T-helper 2 cell treated with Interferon-gamma antibody and Interleukin-4, amounts not matched to agents 5 μg/mL and 100 μg/mL, for 36 hours (primary cell): ENCODE results near the gene LRRC23.
"Not testable (repeated sequence)": the region's sequence is repeated elsewhere in the genome, so short reads cannot be mapped to it uniquely, and the experiment has no call there.

ENCODE experiments used
- DNase-seq: peaks from one replicate; pipeline ENCODE4 v3.0.0; 2021; ENCODE audit warnings: low spot score
- H3K27ac Mint-ChIP-seq: one replicate; pipeline ENCODE4 v1.8.0; 2021; ENCODE audit warnings: mild to moderate bottlenecking, mixed read lengths
- H3K27me3 Mint-ChIP-seq: one replicate; pipeline ENCODE4 v1.8.0; 2021; ENCODE audit warnings: low read depth, mixed read lengths
- H3K36me3 Mint-ChIP-seq: one replicate; pipeline ENCODE4 v1.8.0; 2021; ENCODE audit warnings: low read depth, mixed read lengths
- H3K4me1 Mint-ChIP-seq: one replicate; pipeline ENCODE4 v1.8.0; 2021; ENCODE audit warnings: low read depth, mixed read lengths
- H3K4me3 Mint-ChIP-seq: one replicate; pipeline ENCODE4 v1.8.0; 2022; ENCODE audit warnings: mild to moderate bottlenecking, moderate library complexity, mixed read lengths
- H3K9me3 Mint-ChIP-seq: one replicate; pipeline ENCODE4 v1.8.0; 2021; ENCODE audit warnings: mixed read lengths

Gene LRRC23

GRCh38 chr12:6886206-6886999, 18.2 kb upstream of the LRRC23 start:
- not testable (repeated sequence) for H3K4me1 Mint-ChIP-seq, H3K9me3 Mint-ChIP-seq, DNase-seq, H3K27me3 Mint-ChIP-seq, H3K4me3 Mint-ChIP-seq, H3K27ac Mint-ChIP-seq
- peaks cover 17% of the 10 kb centered on the region for H3K36me3 Mint-ChIP-seq

GRCh38 chr12:6887460-6887859, 17.2 kb upstream of the LRRC23 start:
- H3K4me1 Mint-ChIP-seq, result peaks cover 12% of the 10 kb centered on the region
- H3K9me3 Mint-ChIP-seq, result no peaks in the 10 kb centered on the region
- H3K27me3 Mint-ChIP-seq, result no peaks in the 10 kb centered on the region
- peaks cover 14% of the 10 kb centered on the region for H3K36me3 Mint-ChIP-seq
- DNase-seq, result no peak
- no peak overlapping the region for H3K27ac Mint-ChIP-seq
- H3K4me3 Mint-ChIP-seq, result no peak overlapping the region

DNA sequence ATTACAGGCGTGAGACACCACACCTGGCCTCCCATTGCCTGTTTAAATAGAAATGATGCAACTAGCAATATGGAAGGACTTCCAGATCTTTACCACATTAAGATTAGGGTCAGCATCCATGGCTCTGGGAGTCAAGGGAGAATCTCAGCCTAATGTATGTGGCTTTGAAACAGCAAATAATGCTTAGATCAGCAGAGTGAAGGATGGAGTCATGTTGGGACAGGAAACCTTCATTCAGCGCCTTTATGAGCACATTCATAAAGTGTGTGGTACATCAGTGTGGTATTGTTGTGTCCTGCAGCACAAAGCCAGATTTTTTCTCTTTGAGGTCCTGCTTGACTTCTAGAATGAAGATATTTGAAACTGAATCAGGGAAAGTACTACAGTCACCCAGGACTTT, 16.3 kb upstream of the LRRC23 start:
- peaks cover 11% of the 10 kb centered on the region for H3K36me3 Mint-ChIP-seq
- DNase-seq, result no peak
- no peak overlapping the region for H3K27ac Mint-ChIP-seq
- H3K9me3 Mint-ChIP-seq, result no peaks in the 10 kb centered on the region
- H3K4me1 Mint-ChIP-seq, result peaks cover 12% of the 10 kb centered on the region
- no peaks in the 10 kb centered on the region for H3K27me3 Mint-ChIP-seq
- no peak overlapping the region for H3K4me3 Mint-ChIP-seq

DNA sequence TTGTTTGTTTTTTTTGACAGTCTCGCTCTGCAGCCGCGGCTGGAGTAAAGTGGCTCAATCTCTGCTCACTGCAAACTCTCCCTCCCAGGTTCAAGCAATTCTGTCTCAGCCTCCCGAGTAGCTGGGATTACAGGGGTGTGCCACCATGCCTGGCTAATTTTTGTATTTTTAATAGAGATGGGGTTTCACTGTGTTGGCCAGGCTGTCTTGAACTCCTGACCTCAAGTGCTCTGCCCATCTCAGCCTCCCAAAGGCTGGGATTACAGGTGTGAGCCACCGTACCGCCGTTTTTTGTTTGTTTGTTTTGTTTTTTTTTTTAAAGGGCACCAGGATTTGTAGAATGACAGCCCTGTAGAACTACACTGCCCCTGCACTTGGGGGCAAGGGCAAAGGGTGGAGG, 15.8 kb upstream of the LRRC23 start:
- not testable (repeated sequence) for H3K4me3 Mint-ChIP-seq, DNase-seq, H3K27ac Mint-ChIP-seq, H3K9me3 Mint-ChIP-seq, H3K27me3 Mint-ChIP-seq
- peaks cover 10% of the 10 kb centered on the region for H3K36me3 Mint-ChIP-seq
- peaks cover 12% of the 10 kb centered on the region for H3K4me1 Mint-ChIP-seq

DNA sequence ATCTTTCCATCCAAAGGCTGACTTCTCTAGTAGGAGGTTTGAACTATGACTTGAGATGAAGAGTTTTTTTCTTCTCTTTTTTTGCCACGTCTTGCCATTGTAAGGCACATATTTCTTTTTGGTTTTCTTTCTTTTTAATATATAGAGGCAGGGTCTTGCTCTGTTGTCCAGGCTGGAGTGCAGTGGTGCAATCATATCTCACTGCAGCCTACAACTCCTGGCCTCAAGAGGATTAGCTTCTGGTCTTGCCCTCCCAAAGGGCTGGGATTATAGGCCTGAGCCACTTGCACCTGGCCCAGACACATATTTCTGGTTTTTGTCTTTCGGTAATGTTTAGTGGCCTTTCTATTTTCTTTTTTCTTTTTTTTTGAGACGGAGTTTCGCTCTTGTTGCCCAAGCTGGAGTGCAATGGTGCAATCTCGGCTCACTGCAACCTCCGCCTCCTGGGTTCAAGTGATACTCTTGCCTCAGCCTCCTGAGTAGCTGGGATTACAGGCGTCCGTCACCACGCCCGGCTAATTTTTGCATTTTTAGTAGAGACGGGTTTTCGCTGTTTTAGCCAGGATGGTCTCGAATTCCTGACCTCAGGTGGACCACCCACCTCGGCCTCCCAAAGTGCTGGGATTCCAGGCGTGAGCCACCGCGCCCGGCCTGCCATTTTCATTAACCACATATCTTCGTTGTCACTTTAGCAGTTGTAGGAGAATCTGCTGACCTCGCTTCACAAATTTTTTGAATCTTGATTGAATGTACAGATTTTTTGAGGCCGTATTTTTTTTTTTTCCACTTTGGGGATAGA, 14.6 kb upstream of the LRRC23 start:
- peaks cover 12% of the 10 kb centered on the region for H3K4me1 Mint-ChIP-seq
- not testable (repeated sequence) for H3K27me3 Mint-ChIP-seq, H3K9me3 Mint-ChIP-seq, DNase-seq, H3K36me3 Mint-ChIP-seq
- peak overlapping the region; percentile 84 for H3K4me3 Mint-ChIP-seq
- H3K27ac Mint-ChIP-seq, result peak overlapping the region; percentile 92

GRCh38 chr12:6890789-6891645, 13.6 kb upstream of the LRRC23 start:
- H3K4me1 Mint-ChIP-seq, result peaks cover 12% of the 10 kb centered on the region
- peak overlapping the region; percentile 84 for H3K4me3 Mint-ChIP-seq
- H3K27me3 Mint-ChIP-seq, result no peaks in the 10 kb centered on the region
- H3K9me3 Mint-ChIP-seq, result no peaks in the 10 kb centered on the region
- peaks cover 2% of the 10 kb centered on the region for H3K36me3 Mint-ChIP-seq
- H3K27ac Mint-ChIP-seq, result peak overlapping the region; percentile 92
- peak; percentile 99 for DNase-seq

DNA sequence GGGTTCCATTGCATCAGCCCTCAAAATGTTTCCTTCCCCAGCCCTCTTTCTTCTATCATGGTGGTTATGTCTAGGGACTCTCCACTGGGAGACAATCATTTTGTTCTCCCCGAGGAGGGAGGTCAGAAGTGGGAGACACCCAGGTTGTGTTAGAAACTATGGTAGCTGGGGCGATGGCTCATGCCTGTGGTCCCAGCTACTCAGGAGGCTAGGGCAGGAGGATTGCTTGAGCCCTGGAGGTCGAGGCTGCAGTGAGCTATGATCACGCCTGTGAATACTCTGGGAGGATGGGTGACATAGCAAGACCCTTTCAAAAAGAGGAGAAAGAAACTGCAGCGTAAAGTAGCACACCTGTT, 13.0 kb upstream of the LRRC23 start:
- Mint-ChIP-seq H3K36me3 (peaks cover 2% of the 10 kb centered on the region), H3K4me3 (peak overlapping the region; percentile 84), H3K27me3 (no peaks in the 10 kb centered on the region), H3K27ac (peak overlapping the region; percentile 88), H3K4me1 (peaks cover 12% of the 10 kb centered on the region), H3K9me3 (no peaks in the 10 kb centered on the region)
- no peak for DNase-seq

- Mint-ChIP-seq H3K27ac (peak overlapping the region; percentile 64), H3K4me1 (peaks cover 12% of the 10 kb centered on the region), H3K4me3 (peak overlapping the region; percentile 21)
- DNase-seq, H3K9me3 Mint-ChIP-seq, H3K36me3 Mint-ChIP-seq, H3K27me3 Mint-ChIP-seq: not testable (repeated sequence)
Measured at GRCh38 chr12:6892683-6893082, 11.9 kb upstream of the LRRC23 start.

DNA sequence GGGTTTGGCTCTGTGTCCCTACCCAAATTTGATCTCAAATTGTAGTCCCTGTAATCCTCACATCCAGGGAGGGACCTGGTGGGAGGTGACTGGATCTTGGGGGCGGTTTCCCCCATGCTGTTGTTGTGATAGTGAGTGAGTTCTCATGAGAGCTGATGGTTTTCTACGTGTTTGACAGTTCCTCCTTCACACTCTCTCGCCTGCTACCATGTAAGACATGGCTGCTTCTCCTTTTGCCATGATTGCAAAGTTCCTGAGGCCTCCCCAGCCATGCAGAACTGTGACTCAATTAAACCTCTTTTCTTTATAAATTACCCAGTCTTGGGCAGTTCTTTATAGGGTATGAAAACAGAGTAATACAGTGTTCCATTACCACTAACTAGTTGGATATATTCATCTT, 10.3 kb upstream of the LRRC23 start:
- H3K4me3 Mint-ChIP-seq, result no peak overlapping the region
- H3K36me3 Mint-ChIP-seq, result peaks cover 2% of the 10 kb centered on the region
- H3K27ac Mint-ChIP-seq, result no peak overlapping the region
- H3K9me3 Mint-ChIP-seq, result no peaks in the 10 kb centered on the region
- no peaks in the 10 kb centered on the region for H3K27me3 Mint-ChIP-seq
- no peak for DNase-seq
- H3K4me1 Mint-ChIP-seq, result peaks cover 12% of the 10 kb centered on the region

GRCh38 chr12:6896846-6897435, 7.7 kb upstream of the LRRC23 start:
- no peak overlapping the region for H3K4me3 Mint-ChIP-seq
- no peak for DNase-seq
- H3K36me3 Mint-ChIP-seq, result no peaks in the 10 kb centered on the region
- no peaks in the 10 kb centered on the region for H3K9me3 Mint-ChIP-seq
- H3K27me3 Mint-ChIP-seq, result no peaks in the 10 kb centered on the region
- no peak overlapping the region for H3K27ac Mint-ChIP-seq
- peaks cover 10% of the 10 kb centered on the region for H3K4me1 Mint-ChIP-seq

GRCh38 chr12:6899427-6899826, 5.2 kb upstream of the LRRC23 start:
- Mint-ChIP-seq H3K9me3 (no peaks in the 10 kb centered on the region), H3K27ac (no peak overlapping the region), H3K4me3 (no peak overlapping the region), H3K4me1 (peaks cover 13% of the 10 kb centered on the region), H3K36me3 (no peaks in the 10 kb centered on the region), H3K27me3 (no peaks in the 10 kb centered on the region)
- no peak for DNase-seq

DNA sequence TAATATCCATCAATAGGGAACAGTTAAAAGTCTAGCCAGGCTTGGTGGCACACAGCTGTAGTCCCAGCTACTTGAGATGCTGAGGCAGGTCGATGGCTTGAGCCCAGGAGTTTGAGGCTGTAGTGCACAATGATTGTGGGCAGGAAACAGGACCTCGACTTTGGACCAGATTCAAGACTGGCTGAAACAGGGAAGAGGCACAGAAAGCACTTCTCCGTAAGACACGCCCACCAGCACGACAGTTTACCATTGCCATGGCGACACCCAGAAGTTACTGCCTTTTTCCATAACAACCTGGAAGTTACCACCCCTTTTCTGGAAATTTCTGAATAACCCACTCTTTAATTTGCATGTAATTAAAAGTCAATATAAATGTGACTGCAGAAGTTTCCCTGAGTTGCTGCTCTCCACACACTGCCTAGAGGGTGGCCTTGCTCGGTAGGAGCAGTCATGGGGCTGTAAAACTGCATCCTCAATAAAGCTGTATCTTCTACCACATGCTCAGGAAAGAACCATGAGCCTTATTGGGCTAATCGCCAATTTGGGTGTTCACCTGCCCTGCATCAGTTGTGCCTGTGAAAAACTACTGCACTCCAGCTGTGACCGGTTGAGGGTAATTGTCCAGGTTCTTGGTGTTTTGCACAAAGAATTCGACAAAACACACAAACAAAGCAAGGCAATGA, 4.6 kb upstream of the LRRC23 start:
- Mint-ChIP-seq H3K4me3 (no peak overlapping the region), H3K27me3 (no peaks in the 10 kb centered on the region), H3K9me3 (no peaks in the 10 kb centered on the region), H3K4me1 (peaks cover 13% of the 10 kb centered on the region), H3K36me3 (no peaks in the 10 kb centered on the region), H3K27ac (no peak overlapping the region)
- no peak for DNase-seq

DNA sequence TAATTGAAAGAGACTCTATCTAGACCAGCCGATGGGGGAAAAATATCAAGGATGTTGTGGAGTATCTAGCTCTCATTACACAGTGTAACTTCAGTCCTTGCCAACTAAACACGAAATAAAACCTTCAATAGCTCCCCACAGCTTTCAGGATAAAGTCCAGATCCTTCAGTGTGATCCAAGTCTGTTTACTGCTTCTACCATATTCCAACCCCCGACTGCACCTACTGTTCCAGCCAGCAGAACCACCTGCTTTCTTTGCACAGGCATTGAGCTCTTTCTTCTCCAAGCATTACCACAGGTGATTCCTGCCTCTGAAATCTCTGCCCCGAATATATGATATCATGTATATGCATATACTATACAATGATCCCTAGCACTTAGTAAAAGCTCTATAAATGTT, 2.2 kb upstream of the LRRC23 start:
- Mint-ChIP-seq H3K4me1 (peaks cover 13% of the 10 kb centered on the region), H3K27me3 (no peaks in the 10 kb centered on the region), H3K4me3 (no peak overlapping the region), H3K27ac (no peak overlapping the region), H3K9me3 (no peaks in the 10 kb centered on the region), H3K36me3 (no peaks in the 10 kb centered on the region)
- DNase-seq, result no peak
